ENCODE measurements around the gene LRRC10.

DNA sequence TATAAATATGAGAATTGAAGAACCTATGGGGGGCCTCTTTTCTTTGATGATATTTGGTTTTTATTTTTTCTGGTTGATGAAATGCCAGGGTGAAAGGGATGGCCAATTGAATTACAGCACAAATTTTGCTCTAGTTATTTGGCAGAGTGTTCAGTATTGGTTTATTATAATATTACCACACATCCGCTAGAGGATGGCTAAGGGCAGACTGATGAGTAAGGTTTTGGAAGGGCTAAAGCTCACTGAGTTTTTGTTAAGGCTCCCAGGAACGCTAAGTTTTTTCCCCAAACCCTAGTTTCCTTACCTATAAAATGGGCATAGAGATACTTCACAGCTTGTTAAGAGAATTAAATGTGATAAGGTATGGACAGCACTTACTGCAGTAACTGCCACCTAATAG is 34.3 kb upstream of the LRRC10 start:
- TF ChIP-seq, protein P1, sequence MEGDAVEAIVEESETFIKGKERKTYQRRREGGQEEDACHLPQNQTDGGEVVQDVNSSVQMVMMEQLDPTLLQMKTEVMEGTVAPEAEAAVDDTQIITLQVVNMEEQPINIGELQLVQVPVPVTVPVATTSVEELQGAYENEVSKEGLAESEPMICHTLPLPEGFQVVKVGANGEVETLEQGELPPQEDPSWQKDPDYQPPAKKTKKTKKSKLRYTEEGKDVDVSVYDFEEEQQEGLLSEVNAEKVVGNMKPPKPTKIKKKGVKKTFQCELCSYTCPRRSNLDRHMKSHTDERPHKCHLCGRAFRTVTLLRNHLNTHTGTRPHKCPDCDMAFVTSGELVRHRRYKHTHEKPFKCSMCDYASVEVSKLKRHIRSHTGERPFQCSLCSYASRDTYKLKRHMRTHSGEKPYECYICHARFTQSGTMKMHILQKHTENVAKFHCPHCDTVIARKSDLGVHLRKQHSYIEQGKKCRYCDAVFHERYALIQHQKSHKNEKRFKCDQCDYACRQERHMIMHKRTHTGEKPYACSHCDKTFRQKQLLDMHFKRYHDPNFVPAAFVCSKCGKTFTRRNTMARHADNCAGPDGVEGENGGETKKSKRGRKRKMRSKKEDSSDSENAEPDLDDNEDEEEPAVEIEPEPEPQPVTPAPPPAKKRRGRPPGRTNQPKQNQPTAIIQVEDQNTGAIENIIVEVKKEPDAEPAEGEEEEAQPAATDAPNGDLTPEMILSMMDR (IDR thresholded peaks at IDR 0.05; ENCODE audit: insufficient read depth, low read length), result no peak
- TF ChIP-seq, protein P2, sequence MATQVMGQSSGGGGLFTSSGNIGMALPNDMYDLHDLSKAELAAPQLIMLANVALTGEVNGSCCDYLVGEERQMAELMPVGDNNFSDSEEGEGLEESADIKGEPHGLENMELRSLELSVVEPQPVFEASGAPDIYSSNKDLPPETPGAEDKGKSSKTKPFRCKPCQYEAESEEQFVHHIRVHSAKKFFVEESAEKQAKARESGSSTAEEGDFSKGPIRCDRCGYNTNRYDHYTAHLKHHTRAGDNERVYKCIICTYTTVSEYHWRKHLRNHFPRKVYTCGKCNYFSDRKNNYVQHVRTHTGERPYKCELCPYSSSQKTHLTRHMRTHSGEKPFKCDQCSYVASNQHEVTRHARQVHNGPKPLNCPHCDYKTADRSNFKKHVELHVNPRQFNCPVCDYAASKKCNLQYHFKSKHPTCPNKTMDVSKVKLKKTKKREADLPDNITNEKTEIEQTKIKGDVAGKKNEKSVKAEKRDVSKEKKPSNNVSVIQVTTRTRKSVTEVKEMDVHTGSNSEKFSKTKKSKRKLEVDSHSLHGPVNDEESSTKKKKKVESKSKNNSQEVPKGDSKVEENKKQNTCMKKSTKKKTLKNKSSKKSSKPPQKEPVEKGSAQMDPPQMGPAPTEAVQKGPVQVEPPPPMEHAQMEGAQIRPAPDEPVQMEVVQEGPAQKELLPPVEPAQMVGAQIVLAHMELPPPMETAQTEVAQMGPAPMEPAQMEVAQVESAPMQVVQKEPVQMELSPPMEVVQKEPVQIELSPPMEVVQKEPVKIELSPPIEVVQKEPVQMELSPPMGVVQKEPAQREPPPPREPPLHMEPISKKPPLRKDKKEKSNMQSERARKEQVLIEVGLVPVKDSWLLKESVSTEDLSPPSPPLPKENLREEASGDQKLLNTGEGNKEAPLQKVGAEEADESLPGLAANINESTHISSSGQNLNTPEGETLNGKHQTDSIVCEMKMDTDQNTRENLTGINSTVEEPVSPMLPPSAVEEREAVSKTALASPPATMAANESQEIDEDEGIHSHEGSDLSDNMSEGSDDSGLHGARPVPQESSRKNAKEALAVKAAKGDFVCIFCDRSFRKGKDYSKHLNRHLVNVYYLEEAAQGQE (IDR thresholded peaks at IDR 0.05; ENCODE audit: insufficient replicate concordance, low read depth), result no peak
- TF ChIP-seq POLR2AphosphoS5 (IDR thresholded peaks at IDR 0.05; ENCODE audit: low read depth) (no peak), GABPA (IDR thresholded peaks at IDR 0.05; ENCODE audit: low read depth) (no peak)

All from HL-60 (cell line).